IPS DF 6.9 (cell line): ENCODE measurements around the gene F11R.
"Not testable (repeated sequence)": the region's sequence is repeated elsewhere in the genome, so short reads cannot be mapped to it uniquely, and the experiment has no call there.

Source experiments
- DNase-seq: peaks from one replicate; pipeline ENCODE4 v3.0.0-alpha.2; 2013; ENCODE audit warnings: low read depth, low spot score
- H3K27ac ChIP-seq: one replicate; pipeline ENCODE4 v1.5.1; 2013; ENCODE audit warnings: low read length, control low read depth
- H3K27me3 ChIP-seq: 2 replicates; pipeline ENCODE4 v1.6.1; 2013; ENCODE audit warnings: mild to moderate bottlenecking, low read length; ENCODE audit not compliant: control insufficient read depth, insufficient read depth
- H3K36me3 ChIP-seq: 2 replicates; pipeline ENCODE4 v1.6.1; 2013; ENCODE audit warnings: low read length; ENCODE audit not compliant: control insufficient read depth, insufficient read depth
- H3K4me1 ChIP-seq: 2 replicates; pipeline ENCODE4 v1.6.1; 2013; ENCODE audit warnings: low read length; ENCODE audit not compliant: control insufficient read depth, insufficient read depth
- H3K4me3 ChIP-seq: 2 replicates; pipeline ENCODE4 v1.5.1; 2013; ENCODE audit warnings: mild to moderate bottlenecking, low read length
- H3K9me3 ChIP-seq: 2 replicates; pipeline ENCODE4 v1.6.1; 2013; ENCODE audit warnings: low read length, inconsistent platforms; ENCODE audit not compliant: control insufficient read depth, insufficient read depth
- WGBS: extraction: QIAGEN DNeasy Blood & Tissue Kit; methylation state at CpG from one replicate; pipeline ENCODE4 v1.1.7; 2013; ENCODE audit warnings: mixed read lengths, missing lambda C conversion rate; ENCODE audit not compliant: insufficient read length, insufficient coverage; 5-methylcytosine and 5-hydroxymethylcytosine counted together

F11R gene

GRCh38 chr1:161021970-161022353 lies 1.0 kb upstream of the F11R start:
- Histone ChIP-seq H3K4me1 (peaks cover 3% of the 10 kb centered on the region), H3K27ac (no peak overlapping the region)

GRCh38 chr1:161021165-161021969 lies 415 bp upstream of the F11R start:
- Histone ChIP-seq H3K36me3 (no peaks in the 10 kb centered on the region), H3K27me3 (no peaks in the 10 kb centered on the region), H3K4me1 (peaks cover 3% of the 10 kb centered on the region), H3K27ac (no peak overlapping the region), H3K9me3 (no peaks in the 10 kb centered on the region), H3K4me3 (peak overlapping the region; percentile 74; the same call in 1 of the 2 replicates)
- DNase-seq, result peak; percentile 100
- no CpG with 5 or more reads among the region's 34 CpGs for WGBS

More at GRCh38 chr1:161021970-161022353, 1.0 kb upstream of the F11R start:
- H3K9me3 ChIP-seq, result no peaks in the 10 kb centered on the region
- H3K4me3 ChIP-seq, result no peak overlapping the region; the same call in 1 of the 2 replicates
- H3K36me3 ChIP-seq, result no peaks in the 10 kb centered on the region
- H3K27me3 ChIP-seq, result no peaks in the 10 kb centered on the region
- WGBS, result no CpG with 5 or more reads among the region's 2 CpGs
- DNase-seq, result no peak

- DNase-seq, result no peak
- no CpG with 5 or more reads among the region's 10 CpGs for WGBS
- Histone ChIP-seq H3K4me3 (peak overlapping the region; percentile 74; the same call in 1 of the 2 replicates), H3K9me3 (no peaks in the 10 kb centered on the region), H3K36me3 (no peaks in the 10 kb centered on the region), H3K27me3 (no peaks in the 10 kb centered on the region), H3K4me1 (peaks cover 3% of the 10 kb centered on the region), H3K27ac (no peak overlapping the region)
Observed at GRCh38 chr1:161019751-161020495, 1.0 kb downstream of the F11R start.

GRCh38 chr1:161019111-161019660 lies 1.8 kb downstream of the F11R start:
- H3K27ac ChIP-seq, H3K27me3 ChIP-seq, H3K4me3 ChIP-seq, H3K9me3 ChIP-seq, H3K36me3 ChIP-seq, DNase-seq, H3K4me1 ChIP-seq: not testable (repeated sequence)
- no CpG with 5 or more reads among the region's 15 CpGs for WGBS

GRCh38 chr1:161018631-161018930 lies 2.4 kb downstream of the F11R start:
- peaks cover 3% of the 10 kb centered on the region for H3K4me1 ChIP-seq
- H3K4me3 ChIP-seq, result no peak overlapping the region
- no peaks in the 10 kb centered on the region for H3K9me3 ChIP-seq
- no peak for DNase-seq
- H3K36me3 ChIP-seq, result no peaks in the 10 kb centered on the region
- no peak overlapping the region for H3K27ac ChIP-seq
- H3K27me3 ChIP-seq, result no peaks in the 10 kb centered on the region
- no CpG with 5 or more reads among the region's 1 CpG for WGBS

GRCh38 chr1:161017756-161018630 lies 3.0 kb downstream of the F11R start:
- DNase-seq, result no peak
- peaks cover 7% of the 10 kb centered on the region for H3K4me1 ChIP-seq
- H3K27me3 ChIP-seq, result no peaks in the 10 kb centered on the region
- no peaks in the 10 kb centered on the region for H3K36me3 ChIP-seq
- H3K27ac ChIP-seq, result no peak overlapping the region
- H3K9me3 ChIP-seq, result no peaks in the 10 kb centered on the region
- no CpG with 5 or more reads among the region's 5 CpGs for WGBS
- no peak overlapping the region for H3K4me3 ChIP-seq

- not testable (repeated sequence) for H3K4me1 ChIP-seq, H3K4me3 ChIP-seq, H3K27ac ChIP-seq, H3K27me3 ChIP-seq, H3K36me3 ChIP-seq, H3K9me3 ChIP-seq, DNase-seq
- no CpG with 5 or more reads among the region's 7 CpGs for WGBS
Observed at GRCh38 chr1:161017181-161017580, 3.8 kb downstream of the F11R start.

GRCh38 chr1:161016683-161017082 lies 4.3 kb downstream of the F11R start:
- H3K4me1 ChIP-seq, H3K27me3 ChIP-seq, DNase-seq, H3K27ac ChIP-seq, H3K9me3 ChIP-seq, H3K36me3 ChIP-seq, H3K4me3 ChIP-seq: not testable (repeated sequence)
- WGBS, result no CpG with 5 or more reads among the region's 1 CpG

- Histone ChIP-seq H3K27ac (no peak overlapping the region), H3K36me3 (no peaks in the 10 kb centered on the region), H3K9me3 (no peaks in the 10 kb centered on the region), H3K4me3 (no peak overlapping the region), H3K4me1 (peaks cover 7% of the 10 kb centered on the region), H3K27me3 (no peaks in the 10 kb centered on the region)
- no peak for DNase-seq
- WGBS, result no CpG with 5 or more reads among the region's 15 CpGs
Observed at GRCh38 chr1:161013488-161014230, 7.3 kb downstream of the F11R start.

GRCh38 chr1:161013131-161013487 lies 7.8 kb downstream of the F11R start:
- Histone ChIP-seq H3K4me1 (peaks cover 7% of the 10 kb centered on the region), H3K4me3 (no peak overlapping the region), H3K9me3 (no peaks in the 10 kb centered on the region), H3K27ac (no peak overlapping the region), H3K27me3 (no peaks in the 10 kb centered on the region), H3K36me3 (no peaks in the 10 kb centered on the region)
- no peak for DNase-seq
